IMR-90 (cell line): ENCODE results near the gene ZBTB39. TPM values are rescaled to one million over a fixed set of nuclear protein-coding genes. Genes with fewer than 3 reads are reported as not detected.

ENCODE experiments used
- ATAC-seq: fragments of 200-7000 bp; cut with Tn5 transposase; 2 replicates; pipeline ENCODE4 v1.9.1; 2020; ENCODE audit warnings: low read depth, mild to moderate bottlenecking, moderate library complexity
- BruUV-seq: library from RNA; stranded (reverse); fragments of 400-500 nt; replicated peaks from 2 replicates; lab custom pipeline; 2021; lab: Mats Ljungman, UMichigan
- CTCF ChIA-PET: fragments of 300-600 bp; formaldehyde crosslinking; extraction: SDS; loops from one replicate; lab custom pipeline; 2021; ENCODE audit warnings: antibody characterized with exemption; lab: Yijun Ruan, JAX
- POLR2A ChIA-PET: fragments of 300-600 bp; sonication (Branson Sonifier 250); formaldehyde crosslinking; loops from one replicate; lab custom pipeline; 2022; ENCODE audit warnings: antibody characterized with exemption; ENCODE audit not compliant: unreplicated experiment; lab: Charles Lee
- DNase-seq: peaks from one replicate; pipeline ENCODE4 v3.0.0; 2013
- H2AFZ ChIP-seq: replicated peaks from 2 replicates; pipeline ENCODE3; 2013; ENCODE audit warnings: low read length, mild to moderate bottlenecking; ENCODE audit not compliant: poor library complexity
- H2AK5ac ChIP-seq: 2 replicates; pipeline ENCODE4 v1.6.1; 2013; ENCODE audit warnings: low read depth, low read length, inconsistent platforms
- H2AK9ac ChIP-seq: replicated peaks from 2 replicates; pipeline ENCODE3; 2013; ENCODE audit warnings: mild to moderate bottlenecking, low read depth, low read length, moderate library complexity; ENCODE audit not compliant: poor library complexity
- H2BK120ac ChIP-seq: 2 replicates; pipeline ENCODE4 v1.6.1; 2013; ENCODE audit warnings: low read depth, low read length, inconsistent platforms
- H2BK15ac ChIP-seq: 3 replicates; pipeline ENCODE4 v1.6.1; 2013; ENCODE audit warnings: low read depth, low read length, inconsistent platforms
- H2BK20ac ChIP-seq: 2 replicates; pipeline ENCODE4 v1.6.1; 2013; ENCODE audit warnings: low read depth, mild to moderate bottlenecking, inconsistent platforms, low read length, moderate library complexity
- H2BK5ac ChIP-seq: 2 replicates; pipeline ENCODE4 v1.6.1; 2013; ENCODE audit warnings: mild to moderate bottlenecking, low read depth, low read length, inconsistent platforms; ENCODE audit not compliant: poor library complexity, severe bottlenecking
- H3K14ac ChIP-seq: replicated peaks from 2 replicates; pipeline ENCODE4 v1.6.1; 2013; ENCODE audit warnings: low read depth, low read length, inconsistent platforms
- H3K18ac ChIP-seq: 2 replicates; pipeline ENCODE4 v1.6.1; 2013; ENCODE audit warnings: low read depth, low read length, control low read depth
- H3K23ac ChIP-seq: 2 replicates; pipeline ENCODE4 v1.6.1; 2013; ENCODE audit warnings: low read depth, low read length, inconsistent platforms
- H3K27ac ChIP-seq: 2 replicates; pipeline ENCODE4 v1.5.1; 2013; ENCODE audit warnings: mild to moderate bottlenecking, control low read depth, low read length; ENCODE audit not compliant: insufficient read depth
- H3K27me3 ChIP-seq: 2 replicates; pipeline ENCODE4 v1.6.1; 2013; ENCODE audit warnings: low read length; ENCODE audit not compliant: control insufficient read depth, insufficient read depth
- H3K36me3 ChIP-seq: 2 replicates; pipeline ENCODE4 v1.6.1; 2013; ENCODE audit warnings: low read length, mixed read lengths; ENCODE audit not compliant: control insufficient read depth, insufficient read depth
- H3K4ac ChIP-seq: 2 replicates; pipeline ENCODE4 v1.6.1; 2013; ENCODE audit warnings: low read depth, low read length, inconsistent platforms
- H3K4me1 ChIP-seq: 2 replicates; pipeline ENCODE4 v1.6.1; 2013; ENCODE audit warnings: low read length, mixed read lengths; ENCODE audit not compliant: control insufficient read depth, insufficient read depth
- H3K4me2 ChIP-seq: 2 replicates; pipeline ENCODE4 v1.6.1; 2013; ENCODE audit warnings: low read depth, mild to moderate bottlenecking, control low read depth, low read length, moderate library complexity
- H3K4me3 ChIP-seq: 2 replicates; pipeline ENCODE4 v1.5.1; 2013; ENCODE audit warnings: low read depth, mild to moderate bottlenecking, control low read depth, low read length, moderate library complexity; ENCODE audit not compliant: insufficient read depth
- H3K56ac ChIP-seq: 2 replicates; pipeline ENCODE4 v1.6.1; 2013; ENCODE audit warnings: low read length, inconsistent platforms; ENCODE audit not compliant: insufficient read depth; ENCODE audit errors: extremely low read depth
- H3K79me1 ChIP-seq, 2 experiments: 2 replicates each; pipeline ENCODE4 v1.6.1; 2013; ENCODE audit warnings: low read length in 2 of 2, inconsistent platforms in 1 of 2, low read depth in 1 of 2
- H3K9ac ChIP-seq: 2 replicates; pipeline ENCODE4 v1.6.1; 2013; ENCODE audit warnings: low read depth, low read length, control low read depth
- H3K9me1 ChIP-seq: 2 replicates; pipeline ENCODE4 v1.6.1; 2013; ENCODE audit warnings: low read length, inconsistent platforms; ENCODE audit not compliant: insufficient read depth
- H3K9me3 ChIP-seq: 2 replicates; pipeline ENCODE4 v1.6.1; 2013; ENCODE audit warnings: low read length; ENCODE audit not compliant: control insufficient read depth, insufficient read depth
- H4K20me1 ChIP-seq: 2 replicates; pipeline ENCODE4 v1.6.1; 2013; ENCODE audit warnings: low read length, inconsistent platforms; ENCODE audit not compliant: insufficient read depth
- H4K5ac ChIP-seq: 2 replicates; pipeline ENCODE4 v1.6.1; 2013; ENCODE audit warnings: mild to moderate bottlenecking, low read depth, low read length, control low read depth
- H4K8ac ChIP-seq, 2 experiments: 2 replicates each; pipeline ENCODE4 v1.6.1; 2013; ENCODE audit warnings: low read depth in 2 of 2, low read length in 2 of 2, control low read depth in 1 of 2, inconsistent platforms in 1 of 2
- H4K91ac ChIP-seq: 2 replicates; pipeline ENCODE4 v1.6.1; 2013; ENCODE audit warnings: low read depth, low read length, inconsistent platforms; ENCODE audit not compliant: insufficient read depth
- BHLHE40 ChIP-seq: fragments of 150-350 bp; IDR thresholded peaks from 2 replicates; pipeline ENCODE4 v1.6.1; 2016; ENCODE audit warnings: mild to moderate bottlenecking, low read depth, low read length
- CEBPB ChIP-seq: IDR thresholded peaks from 2 replicates; pipeline ENCODE4 v1.6.1; 2012; ENCODE audit warnings: low read depth, low read length, improper control_type of control experiment
- CHD1 ChIP-seq: IDR thresholded peaks from 2 replicates; pipeline ENCODE4 v1.6.1; 2012; ENCODE audit warnings: low read depth, low read length, improper control_type of control experiment
- FOS ChIP-seq: fragments of 150-350 bp; IDR thresholded peaks from 2 replicates; pipeline ENCODE4 v1.6.1; 2016; ENCODE audit warnings: low read depth, low read length
- MAFK ChIP-seq: IDR thresholded peaks from 2 replicates; pipeline ENCODE4 v1.6.1; 2012; ENCODE audit warnings: low read depth, low read length, improper control_type of control experiment
- MAZ ChIP-seq: IDR thresholded peaks from 2 replicates; pipeline ENCODE4 v1.6.1; 2012; ENCODE audit warnings: low read depth, mild to moderate bottlenecking, low read length, improper control_type of control experiment, moderate library complexity, borderline replicate concordance
- MXI1 ChIP-seq: IDR thresholded peaks from 2 replicates; pipeline ENCODE4 v1.6.1; 2012; ENCODE audit warnings: low read depth, mild to moderate bottlenecking, low read length, moderate library complexity, borderline replicate concordance
- NFE2L2 ChIP-seq: fragments of 150-350 bp; IDR thresholded peaks from 2 replicates; pipeline ENCODE4 v1.6.1; 2016; ENCODE audit warnings: low read depth, mild to moderate bottlenecking, low read length
- POLR2A ChIP-seq: IDR thresholded peaks from 2 replicates; pipeline ENCODE4 v1.6.1; 2012; ENCODE audit warnings: mild to moderate bottlenecking, low read depth, low read length
- RAD21 ChIP-seq: IDR thresholded peaks from 2 replicates; pipeline ENCODE4 v1.6.1; 2012; ENCODE audit warnings: low read length, improper control_type of control experiment
- RCOR1 ChIP-seq: IDR thresholded peaks from 2 replicates; pipeline ENCODE4 v1.6.1; 2012; ENCODE audit warnings: mild to moderate bottlenecking, low read length, improper control_type of control experiment; ENCODE audit not compliant: insufficient replicate concordance
- RFX5 ChIP-seq: IDR thresholded peaks from 2 replicates; pipeline ENCODE4 v1.8.0; 2012; ENCODE audit warnings: low read depth, mild to moderate bottlenecking, low read length, moderate library complexity
- SMC3 ChIP-seq: fragments of 150-350 bp; IDR thresholded peaks from 2 replicates; pipeline ENCODE4 v1.6.1; 2016; ENCODE audit warnings: low read depth, mild to moderate bottlenecking, antibody characterized with exemption, low read length, moderate library complexity
- USF2 ChIP-seq: fragments of 150-350 bp; IDR thresholded peaks from 2 replicates; pipeline ENCODE4 v1.6.1; 2017; ENCODE audit warnings: mild to moderate bottlenecking, antibody characterized with exemption, low read length, low read depth
- whole genome bisulfite sequencing, 2 experiments: methylation state at CpG; one replicate each; pipeline versions ENCODE4 v1.1.5 to v1.1.7; 2013; ENCODE audit warnings: missing lambda C conversion rate in 2 of 2; ENCODE audit not compliant: insufficient read length in 1 of 2; ENCODE audit errors: extremely low coverage in 2 of 2; 5-methylcytosine and 5-hydroxymethylcytosine counted together
- dilution Hi-C: fragments of 300-500 bp; cut with HindIII; formaldehyde crosslinking; loops from one replicate; pipeline ENCODE4 v1.14.3; 2018; ENCODE audit warnings: low sequenced_read_pairs; ENCODE audit not compliant: unreplicated experiment
- in situ Hi-C: fragments of 300-500 bp; cut with MboI; formaldehyde crosslinking; loops from 3 replicates; pipeline ENCODE4 v1.14.3; 2019; ENCODE audit warnings: low sequenced_read_pairs, inconsistent platforms, mixed read lengths
- intact Hi-C: fragments of 100-400 bp; cut with micrococcal nuclease; formaldehyde crosslinking; loops from 2 replicates; pipeline ENCODE4 v1.10.0; 2022
- polyA plus RNA-seq, 3 experiments: library from polyadenylated mRNA; depleted of rRNA; stranded (reverse); fragments of >200 nt; gene quantifications; 2 replicates each; pipeline ENCODE4 v1.2.3, GENCODE V29; 2012; ENCODE audit warnings: low replicate concordance in 1 of 3
- total RNA-seq: library from RNA; depleted of rRNA; stranded (reverse); fragments of >200 nt; gene quantifications from 2 replicates; pipeline ENCODE4 v1.2.3, GENCODE V29; 2012
- TF ChIP-seq, protein P1 (sequence below): fragments of 150-350 bp; IDR thresholded peaks from 2 replicates; pipeline ENCODE4 v1.6.1; 2016; ENCODE audit warnings: low read depth, mild to moderate bottlenecking, low read length, moderate library complexity, borderline replicate concordance

Gene ZBTB39
- total and polyA plus RNA-seq, 2 of the 4 experiments (the other 2 are of a cell fraction) = 4.0 to 5.2 TPM

GRCh38 chr12:57009949-57010626 is 3.7 kb upstream of the ZBTB39 start:
- no peak overlapping the region for H3K9ac ChIP-seq
- H3K27me3 ChIP-seq = peaks cover 27% of the 10 kb centered on the region
- H3K23ac ChIP-seq = no peak overlapping the region
- no peak overlapping the region for H2BK120ac ChIP-seq
- dilution Hi-C loops (no loop called here), in situ Hi-C loops (loop anchor here (5.0 to 10.0 kb wide), 2 partner anchors 102 to 375 kb away; partner anchors contain the start of genes BAZ2A and STAT6), intact Hi-C loops (loop anchor here (10.0 kb wide), 1 partner anchor 365 kb away; the partner anchor contains the start of gene ATP5F1B)
- H3K4me1 ChIP-seq = peaks cover 6% of the 10 kb centered on the region
- H3K36me3 ChIP-seq = no peaks in the 10 kb centered on the region
- peak overlapping the region; percentile 2; the same call in 1 of the 2 replicates for H2AK5ac ChIP-seq
- no peak overlapping the region for H4K5ac ChIP-seq
- H3K9me1 ChIP-seq = no peaks in the 10 kb centered on the region
- 83% methylated on average over 1 of the region's 5 CpGs; no CpG with 5 or more reads in 1 of the 2 experiments for WGBS, 2 experiments
- POLR2A ChIA-PET = no interaction called here
- H3K4me2 ChIP-seq = no peak overlapping the region
- no peak overlapping the region for H4K8ac ChIP-seq
- H3K4ac ChIP-seq = no peak overlapping the region
- H3K9me3 ChIP-seq = no peaks in the 10 kb centered on the region
- H3K56ac ChIP-seq = no peak overlapping the region
- H3K27ac ChIP-seq = no peak overlapping the region
- H2AK9ac ChIP-seq = no peak overlapping the region
- CTCF ChIA-PET = no interaction called here
- H2BK5ac ChIP-seq = no peak overlapping the region
- no peaks in the 10 kb centered on the region for H4K20me1 ChIP-seq
- no peak overlapping the region for H2BK15ac ChIP-seq
- H3K79me1 ChIP-seq = peaks cover 9 to 16% of the 10 kb centered on the region in 2 experiments
- no peak overlapping the region for H3K14ac ChIP-seq
- no peak overlapping the region for H4K91ac ChIP-seq
- no peak overlapping the region for H3K4me3 ChIP-seq
- DNase-seq (no peak), ATAC-seq (no peak)
- no peak overlapping the region for H2BK20ac ChIP-seq
- H2AFZ ChIP-seq = no peak overlapping the region
- BruUV-seq = no TSS peak
- H3K18ac ChIP-seq = no peak overlapping the region
- TF ChIP-seq POLR2A = no peak
- TF ChIP-seq NFE2L2 = no peak
- no peak for TF ChIP-seq MAZ
- no peak for TF ChIP-seq USF2
- no peak for TF ChIP-seq FOS
- no peak for TF ChIP-seq RAD21
- no peak for TF ChIP-seq RCOR1
- TF ChIP-seq CHD1 = no peak
- TF ChIP-seq MAFK = no peak
- TF ChIP-seq MXI1 = no peak
- TF ChIP-seq, protein P1, sequence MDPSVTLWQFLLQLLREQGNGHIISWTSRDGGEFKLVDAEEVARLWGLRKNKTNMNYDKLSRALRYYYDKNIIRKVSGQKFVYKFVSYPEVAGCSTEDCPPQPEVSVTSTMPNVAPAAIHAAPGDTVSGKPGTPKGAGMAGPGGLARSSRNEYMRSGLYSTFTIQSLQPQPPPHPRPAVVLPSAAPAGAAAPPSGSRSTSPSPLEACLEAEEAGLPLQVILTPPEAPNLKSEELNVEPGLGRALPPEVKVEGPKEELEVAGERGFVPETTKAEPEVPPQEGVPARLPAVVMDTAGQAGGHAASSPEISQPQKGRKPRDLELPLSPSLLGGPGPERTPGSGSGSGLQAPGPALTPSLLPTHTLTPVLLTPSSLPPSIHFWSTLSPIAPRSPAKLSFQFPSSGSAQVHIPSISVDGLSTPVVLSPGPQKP = no peak
- no peak for TF ChIP-seq BHLHE40
- no peak for TF ChIP-seq RFX5
- TF ChIP-seq CEBPB = no peak
- TF ChIP-seq SMC3 = no peak
